Measurements from ENCODE around the gene HLA-DMA. TPM values are rescaled to one million over a fixed set of nuclear protein-coding genes. Genes with fewer than 3 reads are reported as not detected.
A peak's percentile ranks its signal among the peaks of the same experiment; 100 is the strongest.

Gene HLA-DMA
- total and polyA plus RNA-seq, 9 of the 15 experiments (the other 6 are each of a cell fraction or from before 2014, with no cell fraction given): 0.13 to 0.83 (median 0.51) TPM

- TF ChIP-seq ZNF512 (tag; IDR thresholded peaks at IDR 0.05) (no peak), ZNF766 (CRISPR knock-in tag; conservative IDR thresholded peaks at IDR 0.05) (no peak), KDM1A (IDR thresholded peaks at IDR 0.05) (no peak), RFX7 (CRISPR knock-in tag; IDR thresholded peaks at IDR 0.05) (no peak), TEAD4 (IDR thresholded peaks at IDR 0.05; ENCODE audit: low read length) (peak; percentile 7), TEAD4 (CRISPR knock-in tag; IDR thresholded peaks at IDR 0.05; ENCODE audit: borderline replicate concordance) (no peak), NFRKB (IDR thresholded peaks at IDR 0.05; ENCODE audit: low read depth) (no peak; the same call in 1 of the 2 replicates), TAL1 (IDR thresholded peaks at IDR 0.05) (no peak), SFPQ (IDR thresholded peaks at IDR 0.05; ENCODE audit: low read depth, low read length) (no peak), ETV6 (IDR thresholded peaks at IDR 0.05; ENCODE audit: borderline replicate concordance in 1 of 2, low read depth in 2 of 2, low read length in 1 of 2) (peak; percentile 20 to 39; a peak in 2 of 4 replicates), ETV6 (CRISPR knock-in tag; IDR thresholded peaks at IDR 0.05; ENCODE audit: borderline replicate concordance) (no peak; the same call in 1 of the 2 replicates), ZBTB5 (IDR thresholded peaks at IDR 0.05) (no peak), MEIS2 (IDR thresholded peaks at IDR 0.05; ENCODE audit: partially characterized antibody) (no peak), ZBTB34 (CRISPR knock-in tag; IDR thresholded peaks at IDR 0.05) (0 out of 2 replicates have a peak, but pooled peaks have one; percentile 13), GATAD2B (IDR thresholded peaks at IDR 0.05; ENCODE audit: borderline replicate concordance) (no peak), ZNF592 (IDR thresholded peaks at IDR 0.05) (no peak)
Measured at GRCh38 chr6:32969685-32970412, 17.0 kb upstream of the HLA-DMA start (continued).

Measured in K562 (cell line).